ENCODE measurements around the gene GUCY1A1. TPM values are rescaled to one million over a fixed set of nuclear protein-coding genes. Genes with fewer than 3 reads are reported as not detected.

The GUCY1A1 gene
- total RNA-seq, 6 experiments from 2014 or later, result 3.7 to 7.8 (median 6.5) TPM

DNA sequence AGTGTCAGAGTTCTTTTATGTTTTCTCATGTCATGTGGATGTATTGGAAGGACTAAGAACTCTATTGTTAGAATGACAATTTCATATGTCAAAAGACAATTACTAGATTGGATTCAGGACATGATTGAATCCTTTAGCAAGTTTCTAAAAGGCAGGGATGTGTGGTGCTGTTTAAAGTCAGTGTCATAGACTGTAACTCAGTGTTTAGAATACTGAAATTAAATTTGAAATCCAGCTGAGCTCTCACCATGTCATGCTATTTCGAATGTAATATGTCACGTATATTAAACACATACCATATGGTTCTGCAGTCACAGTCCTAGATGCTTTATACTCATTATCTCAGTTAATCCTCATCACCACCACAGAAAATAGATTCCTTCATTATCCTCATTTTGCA, 100.0 kb downstream of the GUCY1A1 start:
- ATAC-seq, result no peak
- no peak for TF ChIP-seq CTCF (IDR thresholded peaks at IDR 0.05)
- intact Hi-C loops (cut with DNase I), result no loop called here
- no peak for DNase-seq
- no peak overlapping the region for H3K27ac ChIP-seq
- H3K27me3 ChIP-seq, result no peaks in the 10 kb centered on the region
- H3K9me3 ChIP-seq, result no peaks in the 10 kb centered on the region
- peaks cover 0 to 17% (median 0%) of the 10 kb centered on the region in 4 donors for H3K4me1 ChIP-seq
- WGBS (ENCODE audit: insufficient coverage, low coverage, low lambda C conversion rate, missing lambda C conversion rate), result 69% methylated on average over 2 of the region's 2 CpGs
- H3K36me3 ChIP-seq, result no peaks in the 10 kb centered on the region
- H3K4me3 ChIP-seq, result no peak overlapping the region

DNA sequence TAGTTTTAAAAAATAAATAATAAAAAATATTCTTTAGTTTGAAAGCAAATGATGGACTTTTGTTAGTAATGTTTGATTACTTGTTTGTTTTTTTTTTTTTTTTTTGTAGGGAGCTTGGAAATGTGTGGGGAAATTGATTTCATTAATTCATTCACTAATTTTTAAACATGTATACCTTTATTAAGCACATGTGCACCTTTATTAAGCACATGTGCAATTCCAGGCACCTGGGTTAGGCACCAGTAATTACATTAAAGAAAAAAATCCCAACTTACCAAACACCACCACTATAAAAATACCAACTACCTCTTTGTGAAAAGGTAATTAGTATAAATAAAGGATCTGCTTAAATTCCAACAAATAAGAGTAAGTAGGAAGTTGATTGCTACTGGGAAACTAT, 101.7 kb downstream of the GUCY1A1 start:
- H3K9me3 ChIP-seq, result no peaks in the 10 kb centered on the region
- H3K36me3 ChIP-seq, result no peaks in the 10 kb centered on the region
- H3K4me3 ChIP-seq, result no peak overlapping the region
- intact Hi-C loops (cut with DNase I), result no loop called here
- no peaks in the 10 kb centered on the region for H3K27me3 ChIP-seq
- no peak for ATAC-seq
- peaks cover 0 to 17% (median 0%) of the 10 kb centered on the region in 4 donors for H3K4me1 ChIP-seq
- DNase-seq, result no peak
- no peak overlapping the region for H3K27ac ChIP-seq
- TF ChIP-seq POLR2A (IDR thresholded peaks at IDR 0.05) (no peak), CTCF (IDR thresholded peaks at IDR 0.05) (no peak)

DNA sequence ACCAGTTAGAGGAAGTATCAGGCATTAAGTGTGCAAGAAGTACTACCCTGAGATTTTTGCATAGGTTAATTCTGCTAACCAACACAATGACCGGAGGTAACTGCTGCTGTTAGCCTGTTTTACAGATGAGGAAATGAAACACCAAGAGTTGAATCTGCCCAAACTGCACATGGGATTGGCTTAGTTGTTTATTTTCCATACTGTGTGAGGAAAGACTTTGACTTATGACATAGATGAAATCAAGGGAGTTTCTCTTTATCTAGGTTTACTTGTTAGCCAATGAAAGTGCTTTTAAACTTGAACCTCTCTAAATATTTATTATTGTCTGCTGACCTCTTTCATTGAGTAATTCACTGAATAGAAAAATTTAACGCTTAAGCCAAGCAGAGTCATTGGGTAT, 102.4 kb downstream of the GUCY1A1 start:
- H3K27me3 ChIP-seq, result no peaks in the 10 kb centered on the region
- no peak for DNase-seq
- H3K27ac ChIP-seq, result no peak overlapping the region
- no peak for TF ChIP-seq CTCF (IDR thresholded peaks at IDR 0.05)
- peak; percentile 59 to 81 (median 70) for ATAC-seq
- H3K36me3 ChIP-seq, result no peaks in the 10 kb centered on the region
- peaks cover 0 to 23% (median 0%) of the 10 kb centered on the region in 4 donors for H3K4me1 ChIP-seq
- H3K4me3 ChIP-seq, result no peak overlapping the region
- WGBS (ENCODE audit: insufficient coverage, low coverage, low lambda C conversion rate, missing lambda C conversion rate), result 48% methylated on average over 2 of the region's 2 CpGs
- intact Hi-C loops (cut with DNase I), result no loop called here
- no peaks in the 10 kb centered on the region for H3K9me3 ChIP-seq

- Histone ChIP-seq H3K27me3 (no peaks in the 10 kb centered on the region), H3K4me1 (peaks cover 0 to 33% (median 0%) of the 10 kb centered on the region in 4 donors), H3K4me3 (no peak overlapping the region), H3K9me3 (no peaks in the 10 kb centered on the region), H3K36me3 (no peaks in the 10 kb centered on the region), H3K27ac (no peak overlapping the region)
- TF ChIP-seq POLR2A (IDR thresholded peaks at IDR 0.05), result no peak
- TF ChIP-seq CTCF (IDR thresholded peaks at IDR 0.05), result no peak
- WGBS (ENCODE audit: insufficient coverage, low coverage, low lambda C conversion rate, missing lambda C conversion rate), result 83% methylated on average over 8 of the region's 8 CpGs
- ATAC-seq (no peak), DNase-seq (no peak)
- intact Hi-C loops (cut with DNase I), result no loop called here
Measured at GRCh38 chr4:155772459-155773195, 106.0 kb downstream of the GUCY1A1 start.

All from right lobe of liver (tissue), 6 donors.